ENCODE results near the gene GLA. TPM values are rescaled to one million over a fixed set of nuclear protein-coding genes. Genes with fewer than 3 reads are reported as not detected.

The GLA gene
- total and polyA plus RNA-seq, 2 donors (not counting 3 experiments of a cell fraction or from before 2014, with no cell fraction given): 33.0 to 36.8 TPM

DNA sequence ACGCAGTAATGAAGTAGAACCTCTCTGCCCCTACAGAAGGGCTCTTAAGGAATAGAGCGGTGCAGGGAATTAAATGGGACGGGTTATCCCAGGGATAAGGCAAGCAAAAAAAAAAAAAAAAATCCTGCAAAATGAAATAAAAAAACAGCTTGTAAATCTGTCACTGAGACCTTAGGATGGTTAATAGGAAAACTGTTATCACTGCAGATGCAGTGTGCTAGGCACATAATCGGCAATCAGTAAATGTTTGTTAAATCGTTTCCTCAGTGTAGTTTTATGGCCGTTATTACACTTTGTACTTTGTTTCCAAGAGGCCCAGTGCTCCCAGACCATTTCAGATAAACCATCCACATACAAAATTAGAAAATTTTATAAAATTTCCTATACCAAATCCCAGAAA, 1.3 kb upstream of the GLA start:
- Histone ChIP-seq H3K79me2 (ENCODE audit: control insufficient read depth, insufficient read depth, low read length) (peaks cover 53% of the 10 kb centered on the region), H3K9me1 (replicated peaks; ENCODE audit: control insufficient read depth, extremely low read depth, insufficient read depth, low read length) (no peaks in the 10 kb centered on the region), H3K27me3 (ENCODE audit: control insufficient read depth in 2 of 2, insufficient read depth in 2 of 2, low read length in 2 of 2) (no peaks in the 10 kb centered on the region), H2AFZ (ENCODE audit: low read depth, low read length) (no peak overlapping the region), H3K4me1 (ENCODE audit: control insufficient read depth, extremely low read depth, insufficient read depth, low read length) (peaks cover 12% of the 10 kb centered on the region), H3K9me3 (replicated peaks; ENCODE audit: control insufficient read depth, insufficient read depth, low read length) (no peaks in the 10 kb centered on the region), H3K36me3 (ENCODE audit: control insufficient read depth in 2 of 2, extremely low read depth in 1 of 2, insufficient read depth in 2 of 2, low read length in 2 of 2) (peaks cover 0 to 2% of the 10 kb centered on the region in 2 experiments), H4K20me1 (replicated peaks; ENCODE audit: control insufficient read depth, extremely low read depth, insufficient read depth, low read length) (no peaks in the 10 kb centered on the region), H3K9ac (replicated peaks; ENCODE audit: extremely low read depth, insufficient read depth, low read length) (peak overlapping the region; percentile 99), H3K4me3 (replicated peaks in 1 of 3; ENCODE audit: insufficient read depth in 1 of 3, low read depth in 1 of 3, low read length in 3 of 3) (peak overlapping the region; percentile 73 to 95 (median 78)), H3K27ac (ENCODE audit: insufficient read depth, low read depth, low read length) (peak overlapping the region; percentile 97), H3K4me2 (ENCODE audit: insufficient read depth, low read length) (peak overlapping the region; percentile 96)
- DNase-seq (ENCODE audit: low read depth, low spot score) (no peak), FAIRE-seq (no peak)
- POLR2A ChIA-PET: interaction anchor here (0.6 kb wide), 1 partner anchor 9 kb away, joined by 3 read pairs; no protein-coding TSS in a partner anchor
- dilution Hi-C loops (cut with MboI; ENCODE audit: extremely low pct_ligation_motif_present, low sequenced_read_pairs): no loop called here
- BruUV-seq (replicated peaks): no TSS peak
- TF ChIP-seq EZH2 (IDR thresholded peaks at IDR 0.05; ENCODE audit: borderline replicate concordance, low read depth, low read length, severe bottlenecking): no peak
- TF ChIP-seq GATA2 (IDR thresholded peaks at IDR 0.05; ENCODE audit: insufficient read depth, insufficient read length, low read depth, low read length): no peak
- TF ChIP-seq, protein P1, sequence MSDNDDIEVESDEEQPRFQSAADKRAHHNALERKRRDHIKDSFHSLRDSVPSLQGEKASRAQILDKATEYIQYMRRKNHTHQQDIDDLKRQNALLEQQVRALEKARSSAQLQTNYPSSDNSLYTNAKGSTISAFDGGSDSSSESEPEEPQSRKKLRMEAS (IDR thresholded peaks at IDR 0.05; ENCODE audit: insufficient read depth, insufficient read length): no peak
- no peak for TF ChIP-seq FOS (IDR thresholded peaks at IDR 0.05; ENCODE audit: borderline replicate concordance, insufficient read depth, low read length)
- TF ChIP-seq JUN (IDR thresholded peaks at IDR 0.05; ENCODE audit: borderline replicate concordance, insufficient read depth, insufficient read length, low read depth): no peak
- TF ChIP-seq, protein P2, sequence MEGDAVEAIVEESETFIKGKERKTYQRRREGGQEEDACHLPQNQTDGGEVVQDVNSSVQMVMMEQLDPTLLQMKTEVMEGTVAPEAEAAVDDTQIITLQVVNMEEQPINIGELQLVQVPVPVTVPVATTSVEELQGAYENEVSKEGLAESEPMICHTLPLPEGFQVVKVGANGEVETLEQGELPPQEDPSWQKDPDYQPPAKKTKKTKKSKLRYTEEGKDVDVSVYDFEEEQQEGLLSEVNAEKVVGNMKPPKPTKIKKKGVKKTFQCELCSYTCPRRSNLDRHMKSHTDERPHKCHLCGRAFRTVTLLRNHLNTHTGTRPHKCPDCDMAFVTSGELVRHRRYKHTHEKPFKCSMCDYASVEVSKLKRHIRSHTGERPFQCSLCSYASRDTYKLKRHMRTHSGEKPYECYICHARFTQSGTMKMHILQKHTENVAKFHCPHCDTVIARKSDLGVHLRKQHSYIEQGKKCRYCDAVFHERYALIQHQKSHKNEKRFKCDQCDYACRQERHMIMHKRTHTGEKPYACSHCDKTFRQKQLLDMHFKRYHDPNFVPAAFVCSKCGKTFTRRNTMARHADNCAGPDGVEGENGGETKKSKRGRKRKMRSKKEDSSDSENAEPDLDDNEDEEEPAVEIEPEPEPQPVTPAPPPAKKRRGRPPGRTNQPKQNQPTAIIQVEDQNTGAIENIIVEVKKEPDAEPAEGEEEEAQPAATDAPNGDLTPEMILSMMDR (IDR thresholded peaks at IDR 0.05; ENCODE audit: extremely low read depth in 1 of 2, insufficient read depth in 1 of 2, low read depth in 1 of 2, low read length in 2 of 2): no peak
- TF ChIP-seq MYC (IDR thresholded peaks at IDR 0.05; ENCODE audit: low read depth, low read length): no peak
- TF ChIP-seq POLR2A (IDR thresholded peaks at IDR 0.05; ENCODE audit: low read depth, low read length): no peak
- TF ChIP-seq POLR2AphosphoS5 (IDR thresholded peaks at IDR 0.05; ENCODE audit: insufficient read depth, low read depth, low read length): no peak
- intact Hi-C loops (cut with micrococcal nuclease): no loop called here
- CTCF ChIA-PET: no interaction called here
